ENCODE results near the gene ZNF20.

Gene ZNF20

DNA sequence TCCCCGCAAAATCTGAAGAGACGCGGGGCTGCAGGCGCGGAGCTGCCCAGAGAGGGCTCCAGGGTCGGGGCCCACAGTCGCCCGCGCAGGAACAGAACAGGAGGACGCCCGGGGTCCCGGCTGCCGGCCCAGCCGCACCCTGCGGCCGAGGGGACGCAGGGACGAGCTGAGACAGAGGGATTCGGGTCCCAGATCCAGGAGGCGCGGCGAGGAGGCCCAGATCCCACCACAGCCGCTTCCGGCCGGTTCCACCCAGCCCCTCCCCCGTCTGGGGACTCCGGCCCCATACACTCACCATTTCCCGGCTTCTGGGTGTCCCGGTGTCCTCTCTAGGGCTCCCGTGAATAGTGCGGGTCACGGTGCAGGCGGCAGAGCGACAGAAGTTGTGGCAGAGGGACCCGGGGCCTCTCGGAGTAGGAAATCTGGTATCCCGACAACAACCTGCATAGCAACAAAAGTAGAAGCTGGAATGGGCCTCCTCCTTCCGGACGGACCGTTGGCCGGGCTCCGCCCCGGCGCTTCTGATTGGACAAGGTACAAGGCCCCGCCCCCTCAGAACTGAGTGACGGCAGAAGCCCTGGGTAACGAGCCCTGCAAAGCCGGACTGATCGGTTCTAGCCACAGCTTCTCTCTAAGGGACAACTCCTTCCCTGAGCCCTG is at the start of gene ZNF20:
Gene ZNF20 (minus strand): TSS at position 466 of the 660 bp plus-strand sequence. CDS start 168 bp downstream, at position 298.
- DNase-seq (ENCODE audit: extremely low spot score) = peak; percentile 96
- TF ChIP-seq, protein P1, sequence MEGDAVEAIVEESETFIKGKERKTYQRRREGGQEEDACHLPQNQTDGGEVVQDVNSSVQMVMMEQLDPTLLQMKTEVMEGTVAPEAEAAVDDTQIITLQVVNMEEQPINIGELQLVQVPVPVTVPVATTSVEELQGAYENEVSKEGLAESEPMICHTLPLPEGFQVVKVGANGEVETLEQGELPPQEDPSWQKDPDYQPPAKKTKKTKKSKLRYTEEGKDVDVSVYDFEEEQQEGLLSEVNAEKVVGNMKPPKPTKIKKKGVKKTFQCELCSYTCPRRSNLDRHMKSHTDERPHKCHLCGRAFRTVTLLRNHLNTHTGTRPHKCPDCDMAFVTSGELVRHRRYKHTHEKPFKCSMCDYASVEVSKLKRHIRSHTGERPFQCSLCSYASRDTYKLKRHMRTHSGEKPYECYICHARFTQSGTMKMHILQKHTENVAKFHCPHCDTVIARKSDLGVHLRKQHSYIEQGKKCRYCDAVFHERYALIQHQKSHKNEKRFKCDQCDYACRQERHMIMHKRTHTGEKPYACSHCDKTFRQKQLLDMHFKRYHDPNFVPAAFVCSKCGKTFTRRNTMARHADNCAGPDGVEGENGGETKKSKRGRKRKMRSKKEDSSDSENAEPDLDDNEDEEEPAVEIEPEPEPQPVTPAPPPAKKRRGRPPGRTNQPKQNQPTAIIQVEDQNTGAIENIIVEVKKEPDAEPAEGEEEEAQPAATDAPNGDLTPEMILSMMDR (IDR thresholded peaks at IDR 0.05; ENCODE audit: control extremely low read depth, extremely low read depth, low read depth, missing control alignments) = peak; percentile 5
- ChIA-PET POLR2A (interaction anchor here (1.2 kb wide), 1 partner anchor 152 kb away, joined by 5 read pairs; no protein-coding TSS in a partner anchor), CTCF (interaction anchor here (0.9 to 3.5 kb wide), 24 partner anchors 10 to 343 kb away, joined by 3 to 68 read pairs (median 6); partner anchors contain the start of genes ZNF433, ZNF440, ZNF442 and ZNF491)

GRCh38 chr19:12187625-12188024 is 47.5 kb upstream of the ZNF20 start:
- TF ChIP-seq, protein P1 (IDR thresholded peaks at IDR 0.05; ENCODE audit: control extremely low read depth, extremely low read depth, low read depth, missing control alignments) = no peak
- ChIA-PET CTCF (no interaction called here), POLR2A (no interaction called here)
- no peak for DNase-seq (ENCODE audit: extremely low spot score)

- TF ChIP-seq, protein P1 (IDR thresholded peaks at IDR 0.05; ENCODE audit: control extremely low read depth, extremely low read depth, low read depth, missing control alignments) = no peak
- ChIA-PET POLR2A (no interaction called here), CTCF (no interaction called here)
- no peak for DNase-seq (ENCODE audit: extremely low spot score)
Observed at GRCh38 chr19:12180377-12180776, 40.2 kb upstream of the ZNF20 start.

DNA sequence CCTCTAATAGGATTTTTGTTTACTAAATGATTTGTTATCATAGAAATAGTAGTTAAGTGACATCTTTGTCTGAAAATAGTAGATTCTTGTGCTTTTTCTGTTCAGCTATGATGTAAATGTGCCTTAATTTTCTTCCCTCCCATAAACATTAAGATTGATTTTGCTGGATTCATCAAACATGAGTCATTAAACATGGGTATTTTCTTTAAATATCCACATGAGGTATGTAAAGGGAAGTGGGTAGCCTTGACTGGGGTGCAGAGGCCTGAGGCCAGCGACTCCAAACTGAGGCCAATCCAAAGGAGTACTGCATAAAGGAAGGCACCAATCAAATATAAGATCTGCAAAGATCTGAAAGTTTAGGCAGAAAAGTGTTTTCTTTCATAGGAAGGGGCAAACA is 26.5 kb upstream of the ZNF20 start:
- TF ChIP-seq, protein P1 (IDR thresholded peaks at IDR 0.05; ENCODE audit: control extremely low read depth, extremely low read depth, low read depth, missing control alignments) = no peak
- ChIA-PET POLR2A (no interaction called here), CTCF (no interaction called here)
- no peak for DNase-seq (ENCODE audit: extremely low spot score)

DNA sequence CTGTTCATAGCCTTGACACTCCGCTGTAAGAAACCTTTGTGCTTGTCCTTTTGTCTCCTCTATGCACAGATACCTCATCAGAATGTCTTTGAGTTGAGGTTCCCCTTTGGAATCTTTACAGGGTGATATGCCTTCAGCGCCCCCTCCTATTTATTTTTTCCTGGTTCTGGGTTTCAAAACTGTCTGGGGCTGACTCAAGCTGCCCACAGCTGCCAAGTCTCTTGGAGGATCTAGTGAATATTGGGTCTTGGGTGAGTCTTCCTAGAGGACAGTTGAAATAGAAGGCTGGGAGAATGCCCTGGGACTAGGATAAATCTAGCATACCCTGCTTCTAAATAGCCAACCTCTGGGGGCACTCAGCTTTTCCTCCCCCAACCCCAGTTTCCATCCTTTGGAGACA is 23.7 kb upstream of the ZNF20 start:
- TF ChIP-seq, protein P1 (IDR thresholded peaks at IDR 0.05; ENCODE audit: control extremely low read depth, extremely low read depth, low read depth, missing control alignments) = no peak
- ChIA-PET POLR2A (interaction anchor here (1.5 kb wide), 1 partner anchor 202 kb away, joined by 5 read pairs; the partner anchor contains the start of gene ZNF442), CTCF (interaction anchor here (1.1 to 2.4 kb wide), 3 partner anchors 12 to 176 kb away, joined by 4 to 13 read pairs (median 9); no protein-coding TSS in a partner anchor)
- no peak for DNase-seq (ENCODE audit: extremely low spot score)

DNA sequence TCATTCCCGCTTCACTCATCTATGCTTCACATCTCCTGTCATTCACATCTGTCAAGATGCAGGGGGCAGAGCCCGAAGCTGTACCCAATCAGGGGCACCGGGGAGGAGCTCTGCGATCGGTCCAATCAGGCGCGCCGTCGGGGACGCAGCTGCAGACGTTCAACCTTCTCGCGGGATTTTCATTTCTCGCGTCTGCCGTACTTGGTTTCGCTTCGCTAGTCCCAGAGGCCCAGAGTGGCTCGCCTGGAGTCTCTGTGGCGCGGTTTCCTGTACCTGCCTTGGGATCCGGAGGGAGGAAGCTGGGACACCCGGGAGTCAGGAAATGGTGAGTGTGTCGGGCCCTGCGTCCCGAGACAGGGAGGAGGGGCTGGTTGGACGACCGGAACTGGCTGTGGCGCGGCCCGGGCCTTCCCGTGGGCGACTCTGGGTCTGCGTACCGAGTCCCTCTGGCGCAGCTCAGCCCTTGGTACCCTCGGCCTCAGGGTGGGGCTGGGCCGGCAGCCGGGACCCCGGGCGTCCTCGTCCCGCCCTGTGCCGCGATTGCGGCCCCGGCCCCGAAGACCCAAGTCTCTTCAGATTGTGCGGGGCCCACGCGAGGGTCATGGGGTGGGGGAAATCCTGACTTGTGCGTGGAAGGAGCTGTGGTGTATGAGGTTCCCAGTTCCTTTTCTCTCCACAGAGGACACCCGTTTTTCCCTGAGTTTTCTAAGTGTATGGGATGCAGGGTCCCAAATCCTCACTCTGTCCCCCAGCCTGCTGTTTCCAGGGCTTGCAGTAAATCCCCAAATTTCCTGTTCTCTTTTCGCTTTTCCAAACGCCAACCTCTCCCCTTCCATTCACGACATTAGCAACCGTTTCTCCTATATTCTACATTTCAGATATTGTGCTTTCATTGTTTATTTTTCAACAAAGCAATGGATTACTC is 23.0 kb upstream of the ZNF20 start, which contains the start of gene ZNF136:
Gene ZNF136 (plus strand): TSS at position 215 of the 925 bp plus-strand sequence. CDS start 108 bp downstream, at position 323.
- TF ChIP-seq, protein P1 (IDR thresholded peaks at IDR 0.05; ENCODE audit: control extremely low read depth, extremely low read depth, low read depth, missing control alignments) = no peak
- ChIA-PET POLR2A (interaction anchor here (1.0 to 1.5 kb wide), 2 partner anchors 202 to 365 kb away, joined by 3 to 5 read pairs; partner anchors contain the start of gene ZNF442), CTCF (interaction anchor here (0.6 to 4.1 kb wide), 9 partner anchors 13 to 365 kb away, joined by 3 to 16 read pairs (median 9); partner anchors contain the start of genes ZNF491 and ZNF700)
- peak; percentile 99 for DNase-seq (ENCODE audit: extremely low spot score)

All from GM10248 (cell line).